ENCODE data around the gene SYMPK. TPM values are rescaled to one million over a fixed set of nuclear protein-coding genes. Genes with fewer than 3 reads are reported as not detected.
A peak's percentile ranks its signal among the peaks of the same experiment; 100 is the strongest.
"Not testable (repeated sequence)": the region's sequence is repeated elsewhere in the genome, so short reads cannot be mapped to it uniquely, and the experiment has no call there.

The SYMPK gene
- total RNA-seq, 1 donor from 2014 or later: 33.6 TPM

DNA sequence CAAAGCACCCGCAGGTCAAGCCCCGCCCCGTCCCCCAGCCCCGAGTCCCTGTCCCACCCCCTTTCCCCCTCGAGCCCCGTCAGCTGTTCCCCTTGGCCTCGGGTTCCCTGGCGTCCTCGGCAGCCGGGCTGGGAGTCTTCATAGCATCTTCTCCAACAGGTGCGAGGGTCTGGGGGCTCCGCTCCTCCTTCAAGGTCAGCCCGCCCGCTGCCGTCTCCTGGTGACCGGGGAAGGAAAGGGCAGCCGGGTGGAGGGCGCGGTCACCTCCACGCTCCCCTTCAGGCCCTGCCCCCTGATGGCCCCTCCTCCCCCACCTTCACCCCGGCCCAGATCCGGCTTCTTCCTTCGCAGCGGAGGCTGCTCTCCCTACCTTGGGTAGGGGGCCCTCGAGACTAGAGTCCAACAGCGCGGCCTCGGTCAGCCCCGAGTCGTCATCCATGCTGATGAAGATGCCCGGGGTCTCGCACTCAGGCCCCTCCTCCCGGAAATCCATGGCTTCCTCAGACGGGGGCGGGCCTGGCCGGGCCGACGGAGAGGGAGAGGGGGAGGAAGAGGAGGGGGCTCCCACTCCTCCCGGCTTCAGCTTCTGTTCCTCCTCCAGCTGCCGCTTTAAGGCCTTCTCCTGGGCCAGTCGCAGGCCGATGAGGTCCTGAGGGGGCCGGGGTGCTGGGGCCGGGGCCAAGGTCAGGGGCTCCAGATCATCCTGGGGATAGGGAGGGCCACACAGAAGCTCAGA is 47.3 kb downstream of the SYMPK start:
- no peak for DNase-seq (ENCODE audit: low spot score)
- intact Hi-C loops (cut with DNase I): loop anchor here (2.0 kb wide), 1 partner anchor 67 kb away; no protein-coding TSS in a partner anchor

DNA sequence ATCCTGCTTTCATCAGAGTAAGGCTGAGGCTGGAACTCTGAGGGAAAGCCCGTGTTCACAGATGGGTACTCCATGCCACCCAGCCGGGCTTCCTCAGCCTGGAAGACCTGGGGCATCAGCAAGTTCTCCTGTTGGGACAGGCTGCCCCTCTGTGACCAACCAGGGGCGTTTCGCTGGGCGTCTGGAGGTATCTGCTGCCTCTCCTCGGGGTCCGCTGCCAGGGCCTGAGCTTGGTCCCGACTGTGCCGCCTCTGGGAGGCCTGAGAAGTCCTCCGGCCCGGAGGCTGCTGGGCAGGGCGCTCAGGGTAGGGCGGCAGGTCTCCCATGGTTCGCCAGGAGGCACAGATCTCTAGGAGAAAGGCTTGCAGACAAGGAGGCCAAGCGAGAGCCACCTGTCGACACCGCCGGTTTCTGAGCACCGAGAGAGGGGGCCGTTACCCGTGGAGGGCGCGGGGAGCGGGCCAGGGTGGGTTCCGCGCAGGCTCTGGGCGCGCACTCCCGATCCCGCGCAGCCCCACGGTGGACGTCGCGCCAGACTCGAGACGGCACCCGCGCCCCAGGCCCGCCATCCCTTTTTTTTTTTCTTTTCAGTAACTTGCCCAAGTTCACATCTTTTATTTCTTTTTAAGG is 48.0 kb downstream of the SYMPK start, which contains the start of gene RSPH6A:
Gene RSPH6A (minus strand): TSS at position 458 of the 630 bp plus-strand sequence. CDS start 132 bp downstream, at position 326.
- intact Hi-C loops (cut with DNase I): no loop called here
- DNase-seq (ENCODE audit: low spot score): no peak

DNA sequence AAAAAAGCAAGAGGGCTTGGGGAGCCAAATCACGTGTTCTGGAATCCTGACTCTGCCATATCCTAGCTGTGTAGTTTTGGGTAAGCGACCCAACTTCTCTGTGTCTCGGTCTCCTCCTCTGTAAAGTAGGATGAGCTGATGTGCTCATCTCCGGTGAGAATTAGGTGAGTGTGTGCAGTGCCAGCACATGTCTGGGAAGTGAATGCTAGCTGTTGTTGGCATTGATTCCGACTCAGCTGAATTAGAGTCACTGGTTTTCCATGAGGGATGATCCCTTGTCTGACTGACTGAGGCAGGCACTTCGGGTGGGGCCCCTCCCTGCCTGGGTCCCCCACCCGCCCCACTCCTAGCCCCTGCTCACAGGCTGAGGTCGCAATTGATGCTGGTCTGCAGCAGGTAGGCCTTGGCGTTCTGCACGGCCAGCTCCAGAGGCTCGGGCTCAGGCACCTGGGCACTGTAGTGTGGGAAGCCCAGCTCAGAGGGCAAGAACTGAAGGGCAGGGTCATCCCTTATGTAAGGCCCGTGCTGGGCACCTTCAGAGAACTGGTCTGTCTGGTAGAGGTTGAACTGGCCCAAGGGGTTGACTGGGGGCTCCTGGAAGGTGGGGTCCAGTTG is 48.7 kb downstream of the SYMPK start:
- intact Hi-C loops (cut with DNase I): no loop called here
- no peak for DNase-seq (ENCODE audit: low spot score)

DNA sequence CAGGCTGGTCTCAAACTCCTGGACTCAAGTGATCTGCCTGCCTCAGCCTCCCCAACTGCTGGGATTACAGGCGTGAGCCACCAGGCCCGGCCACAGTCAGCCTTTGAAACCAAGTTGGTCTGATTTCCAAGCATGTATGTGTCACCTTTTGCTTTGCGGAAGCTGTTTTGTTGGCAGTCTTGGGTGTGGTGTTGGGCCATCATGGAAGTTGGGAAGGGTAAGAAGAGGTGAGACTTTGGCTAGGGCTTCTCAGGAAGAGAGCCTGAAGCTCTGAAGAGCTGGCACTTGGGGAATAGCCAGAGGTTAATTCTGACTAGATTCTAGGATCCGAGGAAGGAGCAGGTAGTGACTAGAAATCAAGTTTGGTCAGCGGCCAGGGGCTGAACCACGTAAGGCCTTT is 50.6 kb downstream of the SYMPK start:
- intact Hi-C loops (cut with DNase I): no loop called here
- no peak for DNase-seq (ENCODE audit: low spot score)

DNA sequence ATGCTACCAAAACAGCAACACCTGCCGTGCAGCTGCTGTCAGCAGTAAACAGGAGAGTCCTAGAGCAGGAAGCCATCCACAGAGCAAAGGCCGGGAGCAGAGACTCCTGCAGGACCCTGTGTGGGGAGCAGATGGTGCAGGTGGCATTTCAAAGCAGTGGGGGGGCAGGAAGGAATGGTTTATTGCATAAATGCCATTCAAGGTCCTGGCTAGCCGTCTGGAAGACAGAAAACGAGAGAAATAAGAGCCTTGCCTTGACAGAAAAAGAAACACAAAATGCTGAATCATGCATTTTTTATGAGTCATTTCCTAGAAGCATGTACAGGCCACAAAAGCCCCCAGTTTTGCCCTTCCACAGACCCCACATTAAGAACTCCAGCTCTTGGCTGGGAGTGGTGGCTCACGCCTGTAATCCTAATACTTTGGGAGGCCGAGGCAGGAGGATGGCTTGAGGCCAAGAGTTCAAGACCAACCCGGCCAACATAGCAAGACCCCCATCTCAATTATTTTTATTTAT is 53.2 kb downstream of the SYMPK start:
- DNase-seq (ENCODE audit: low spot score): no peak
- intact Hi-C loops (cut with DNase I): no loop called here

DNA sequence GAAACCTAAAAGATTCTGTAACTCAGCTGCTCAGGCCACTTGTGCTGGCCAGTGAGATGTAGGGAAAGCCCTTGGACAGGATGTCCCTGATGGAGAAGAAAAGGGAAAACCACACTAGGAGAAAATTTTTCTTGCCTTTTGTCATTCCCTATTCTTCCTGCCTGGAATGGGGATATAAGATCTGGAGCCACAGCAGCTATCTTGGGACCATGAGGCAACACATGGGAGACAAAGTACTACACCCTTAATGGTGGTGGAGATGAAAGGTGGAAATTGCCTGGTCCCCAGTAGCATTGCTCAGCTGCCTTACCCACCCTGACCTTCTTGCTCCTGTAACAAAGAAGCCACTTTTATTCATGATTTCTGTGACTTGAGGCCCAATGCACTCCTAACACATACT is 57.2 kb downstream of the SYMPK start:
- intact Hi-C loops (cut with DNase I): no loop called here

DNA sequence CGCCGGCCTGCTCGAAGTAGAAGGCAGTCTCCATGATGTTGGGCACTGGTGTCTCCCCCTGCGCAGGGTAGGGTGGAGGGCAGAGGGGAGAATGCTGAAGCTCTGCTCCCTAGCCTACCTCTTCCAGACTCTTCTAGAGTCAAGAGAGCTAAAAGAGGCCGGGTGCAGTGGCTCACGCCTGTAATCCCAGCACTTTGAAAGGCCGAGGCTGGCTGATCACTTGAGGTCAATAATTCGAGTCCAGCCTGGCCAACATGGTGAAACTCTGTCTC is 58.1 kb downstream of the SYMPK start:
- no peak for DNase-seq (ENCODE audit: low spot score)
- intact Hi-C loops (cut with DNase I): no loop called here

More for the DNA sequence above, 57.2 kb downstream of the SYMPK start:
- no peak for DNase-seq (ENCODE audit: low spot score)

DNA sequence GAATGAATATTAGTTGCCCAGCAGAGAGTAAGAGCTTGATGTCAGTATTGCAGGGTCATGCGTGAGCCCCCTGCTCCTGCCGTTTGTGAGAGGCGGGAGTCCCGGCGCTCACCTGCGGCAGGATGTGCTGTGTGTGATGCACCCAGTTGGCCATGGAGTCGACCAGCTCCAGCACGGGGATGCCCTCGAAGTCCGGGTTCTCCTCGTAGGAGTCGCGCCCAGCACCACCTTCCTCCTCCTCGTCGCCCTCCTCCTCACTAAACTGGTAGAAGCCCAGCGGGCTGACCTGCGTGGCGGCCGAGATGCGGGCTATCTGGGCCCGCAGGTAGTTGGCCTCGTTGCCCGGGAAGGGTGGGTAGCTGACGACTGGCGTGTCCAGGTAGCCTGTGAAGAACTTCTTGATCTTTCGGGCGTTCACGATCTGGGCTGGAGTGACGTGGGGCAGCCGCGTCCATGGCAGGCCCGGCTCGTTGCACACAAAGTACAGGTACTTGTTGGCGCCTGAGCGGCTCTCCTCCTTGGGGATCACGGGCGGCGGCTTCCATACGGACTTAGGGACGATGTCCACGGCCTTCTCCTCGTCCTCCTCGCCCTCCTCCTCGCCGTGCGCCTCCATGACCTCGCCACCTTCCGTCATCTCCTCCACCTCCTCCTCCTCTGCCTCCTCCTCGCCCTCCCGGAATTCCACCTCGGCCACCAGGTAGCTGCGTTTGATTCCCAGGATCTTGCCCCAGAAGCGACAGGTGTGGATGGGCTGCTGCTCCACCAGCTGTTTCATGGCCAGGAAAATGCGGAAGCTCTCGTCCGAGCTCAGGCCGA is 58.6 kb downstream of the SYMPK start:
- intact Hi-C loops (cut with DNase I): no loop called here
- no peak for DNase-seq (ENCODE audit: low spot score)

DNA sequence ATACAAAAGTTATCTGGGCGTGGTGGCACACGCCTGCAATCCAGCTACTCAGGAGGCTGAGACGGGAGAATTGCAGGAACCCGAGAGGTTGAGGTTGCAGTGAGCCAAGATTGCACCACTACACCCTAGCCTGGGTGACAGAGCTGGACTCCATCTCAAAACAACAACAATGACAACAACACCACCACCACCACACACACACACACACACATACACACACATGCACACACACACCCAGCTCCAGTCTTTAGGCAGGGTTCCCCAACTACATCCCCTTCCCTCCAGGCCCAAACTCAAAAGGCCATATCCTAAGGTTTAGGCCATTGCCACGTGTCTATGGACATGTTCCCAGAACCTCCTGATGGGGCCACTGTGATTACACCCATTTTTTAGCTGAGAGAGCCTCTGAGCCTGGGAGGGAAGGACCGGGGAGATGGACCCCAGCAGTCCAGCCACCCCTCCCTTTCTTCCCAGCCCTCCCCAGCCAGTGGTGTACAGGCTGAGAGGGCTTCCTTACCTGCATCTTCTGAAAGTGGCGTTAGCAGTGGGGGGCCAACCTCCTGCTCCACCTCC is 61.3 kb downstream of the SYMPK start:
- intact Hi-C loops (cut with DNase I): no loop called here
- no peak for DNase-seq (ENCODE audit: low spot score)

DNA sequence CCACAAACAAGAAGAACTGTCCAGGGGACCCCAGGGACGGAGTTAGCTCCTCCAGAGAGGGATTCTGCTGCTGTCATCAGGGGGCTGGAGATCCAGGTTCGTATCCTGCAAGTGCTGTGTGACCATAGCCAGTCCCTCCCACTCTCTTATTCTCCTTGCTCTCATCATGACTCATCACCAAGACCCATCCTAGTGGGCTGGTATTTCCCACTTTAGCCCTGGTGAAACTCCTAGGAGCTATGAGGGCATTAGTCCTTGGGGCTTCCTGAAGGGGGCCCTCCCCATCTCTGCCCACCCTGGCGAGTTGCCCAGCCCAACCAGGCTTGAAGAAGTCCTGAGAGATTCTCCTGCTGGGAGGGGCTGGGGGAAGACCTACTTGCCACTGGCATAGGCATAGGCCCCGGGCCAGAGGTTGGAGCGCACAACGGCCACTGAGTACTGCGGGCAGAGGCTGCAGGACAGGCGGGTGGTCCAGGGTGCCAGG is 62.8 kb downstream of the SYMPK start:
- no peak for DNase-seq (ENCODE audit: low spot score)
- intact Hi-C loops (cut with DNase I): no loop called here

DNA sequence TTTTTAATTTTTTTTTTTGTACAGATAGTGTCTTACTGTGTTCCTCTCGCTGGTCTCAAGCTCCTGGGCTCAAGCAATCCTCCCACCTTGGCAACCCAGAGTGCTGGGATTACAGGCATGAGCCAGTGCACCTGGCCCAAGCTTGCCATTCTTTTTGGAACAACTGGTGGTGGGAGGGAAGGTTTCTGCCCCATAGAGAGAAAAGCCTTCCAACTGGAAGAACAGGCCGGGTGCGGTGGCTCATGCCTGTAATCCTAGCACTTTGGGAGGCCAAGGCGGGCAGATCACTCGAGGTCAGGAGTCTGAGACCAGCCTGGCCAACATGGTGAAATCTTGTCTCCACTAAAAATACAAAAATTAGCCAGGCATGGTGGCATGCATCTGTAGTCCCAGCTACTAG is 63.4 kb downstream of the SYMPK start:
- intact Hi-C loops (cut with DNase I): loop anchor here (1.0 to 5.0 kb wide), 2 partner anchors 29 to 37 kb away; no protein-coding TSS in a partner anchor
- DNase-seq (ENCODE audit: low spot score): not testable (repeated sequence)

DNA sequence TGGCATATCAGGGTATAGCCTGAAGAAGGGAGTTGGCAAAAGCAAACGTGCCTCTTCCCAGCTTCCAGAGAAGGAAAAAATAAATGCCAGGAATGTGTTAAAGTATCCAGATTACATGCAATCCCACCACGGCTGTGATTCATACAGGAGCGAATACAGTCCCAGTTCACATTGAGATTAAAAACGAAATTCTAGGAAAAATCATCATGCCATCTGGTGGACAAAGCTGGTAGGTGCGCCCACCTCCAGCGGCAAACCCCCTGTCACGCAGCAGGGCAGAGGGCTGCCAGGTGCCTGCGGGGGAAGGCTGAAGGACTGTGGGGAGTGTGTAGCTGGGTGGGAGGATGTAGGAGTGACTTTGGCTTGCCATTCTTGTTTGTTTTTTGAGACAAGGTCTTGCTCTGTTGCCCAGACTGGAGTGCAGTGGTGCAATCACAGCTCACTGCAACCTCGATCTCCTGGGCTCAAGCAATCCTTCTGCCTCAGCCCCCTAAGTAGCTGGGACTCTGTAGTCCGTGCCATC is 63.9 kb downstream of the SYMPK start:
- intact Hi-C loops (cut with DNase I): loop anchor here (1.0 to 5.0 kb wide), 2 partner anchors 29 to 37 kb away; no protein-coding TSS in a partner anchor
- DNase-seq (ENCODE audit: low spot score): no peak

DNA sequence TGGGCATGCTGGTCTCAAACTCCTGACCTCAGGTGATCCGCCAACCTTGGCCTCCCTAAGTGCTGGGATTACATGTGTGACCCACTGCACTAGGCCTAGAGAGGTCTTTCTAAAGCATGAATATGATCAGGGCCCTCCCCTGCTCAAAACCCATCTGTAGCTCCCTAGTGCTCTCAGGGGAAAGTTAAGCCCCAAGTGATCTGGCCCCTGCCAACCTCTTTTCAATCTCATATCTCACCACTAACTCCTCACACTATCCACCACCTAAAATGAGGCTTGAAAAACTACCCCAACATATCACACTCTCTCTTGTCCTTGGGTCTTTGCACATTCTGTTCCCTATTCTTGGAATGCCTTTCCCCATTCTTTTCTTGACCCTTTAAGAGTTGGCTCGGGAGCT is 68.3 kb downstream of the SYMPK start:
- intact Hi-C loops (cut with DNase I): loop anchor here (5.0 kb wide), 1 partner anchor 32 kb away; no protein-coding TSS in a partner anchor
- no peak for DNase-seq (ENCODE audit: low spot score)

DNA sequence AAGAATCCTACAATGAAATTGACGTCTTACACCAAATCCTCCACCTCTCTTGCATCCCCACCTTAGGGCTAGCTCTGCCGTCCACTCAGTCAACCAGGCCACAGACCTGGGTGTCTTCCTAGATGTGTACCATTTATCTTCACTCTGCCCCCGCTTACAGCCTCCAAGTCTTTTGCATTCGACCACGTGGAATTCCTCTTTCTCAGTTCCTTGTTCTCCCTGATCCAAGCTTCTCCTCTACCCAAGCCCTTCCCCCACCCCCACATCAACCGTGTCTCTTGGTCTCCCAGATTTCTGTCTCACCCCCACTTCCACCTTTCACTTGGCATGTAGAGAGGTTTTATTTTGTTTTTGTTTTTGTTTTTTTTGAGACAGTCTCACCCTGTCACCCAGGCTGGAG is 69.1 kb downstream of the SYMPK start:
- intact Hi-C loops (cut with DNase I): no loop called here
- DNase-seq (ENCODE audit: low spot score): no peak

DNA sequence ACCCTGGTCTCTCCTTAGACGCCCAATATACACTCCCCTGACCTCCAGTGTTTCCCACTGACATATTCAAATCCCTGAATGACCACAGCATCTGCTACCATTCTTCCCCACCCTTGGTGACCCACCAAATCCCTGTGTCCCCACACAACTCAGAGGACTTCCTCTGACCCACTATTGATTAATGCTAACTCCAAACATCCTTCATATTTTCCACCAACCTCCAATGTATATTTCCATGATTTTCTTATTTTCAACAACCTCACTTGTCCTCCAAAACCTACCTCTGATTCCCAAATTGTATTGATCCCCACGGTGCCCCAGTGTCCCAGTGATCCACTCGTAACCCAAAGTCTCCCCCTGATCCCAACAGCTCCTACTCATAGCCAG is 69.8 kb downstream of the SYMPK start:
- intact Hi-C loops (cut with DNase I): no loop called here
- no peak for DNase-seq (ENCODE audit: low spot score)

DNA sequence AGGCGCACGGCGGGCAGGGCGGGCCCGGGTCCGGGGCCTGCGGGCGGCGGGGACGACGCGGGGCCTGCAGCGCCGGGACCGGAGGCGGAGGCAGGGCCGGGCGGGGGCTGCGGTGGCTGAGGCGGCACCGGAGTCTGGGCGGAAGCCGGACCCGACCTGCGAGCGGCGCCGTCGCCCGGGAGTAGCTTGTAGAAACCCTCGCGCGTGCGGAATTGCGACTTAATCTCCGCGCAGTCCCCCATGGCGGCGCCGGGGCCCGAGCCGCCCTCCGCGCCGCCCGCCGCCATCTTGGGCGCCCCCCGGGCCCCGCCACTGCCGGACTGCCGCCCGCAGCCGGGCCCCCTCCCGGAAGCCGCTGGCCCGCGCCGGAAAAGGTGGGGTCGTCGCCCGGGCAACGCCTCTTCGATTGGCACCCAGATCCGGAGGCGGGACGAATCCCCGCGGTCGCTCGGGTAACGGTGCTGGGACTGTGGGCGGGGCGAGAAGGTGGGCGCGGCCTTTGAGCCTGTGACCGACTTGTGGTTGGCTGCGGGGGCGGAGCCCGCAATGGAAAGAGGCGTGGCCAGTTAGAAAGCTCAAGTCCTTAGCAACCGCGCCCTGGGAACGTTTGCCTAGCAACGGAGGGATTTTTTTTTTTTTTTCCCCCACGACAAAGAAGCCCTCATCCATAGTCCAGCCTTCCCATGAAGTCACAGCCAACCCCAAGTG is 70.3 kb downstream of the SYMPK start, which contains the start of gene DMWD:
Gene DMWD (minus strand): TSS at position 376 of the 708 bp plus-strand sequence. CDS start 89 bp downstream, at position 287.
- intact Hi-C loops (cut with DNase I): no loop called here
- DNase-seq (ENCODE audit: low spot score): peak; percentile 99

DNA sequence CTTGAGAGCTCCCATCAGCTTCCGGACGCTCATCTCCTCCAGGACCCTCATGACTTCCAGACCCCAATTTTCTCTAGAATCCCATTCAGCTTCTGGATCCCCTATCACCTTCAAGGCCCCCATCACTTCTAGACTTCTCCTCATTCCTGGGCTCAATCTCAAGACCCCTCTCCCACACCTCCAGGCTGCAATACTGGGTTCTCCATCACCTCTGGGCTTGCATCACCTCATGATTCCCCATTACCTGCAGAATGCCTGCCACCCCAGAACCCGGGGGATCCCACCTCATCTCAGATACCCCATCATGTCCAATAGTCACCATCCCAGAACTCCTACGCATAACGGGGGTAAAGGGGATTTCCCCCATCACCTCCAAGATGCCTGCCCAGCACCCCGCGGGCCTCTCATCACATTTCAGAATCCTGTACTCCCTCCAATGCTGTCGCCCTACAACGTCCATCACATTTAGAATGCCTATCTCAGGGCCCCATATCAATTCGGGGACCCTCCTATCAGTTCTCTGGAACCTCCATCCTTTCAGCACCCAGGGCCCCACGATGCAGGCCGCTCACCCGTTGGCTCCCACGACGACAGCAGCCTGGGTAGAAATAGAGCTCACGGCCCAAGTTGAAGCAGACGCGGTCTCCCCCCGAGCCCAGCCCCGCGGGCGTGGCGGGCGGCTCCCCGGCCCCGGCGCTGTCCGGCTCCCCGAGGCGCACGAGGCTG is 71.0 kb downstream of the SYMPK start:
- no peak for DNase-seq (ENCODE audit: low spot score)
- intact Hi-C loops (cut with DNase I): no loop called here

DNA sequence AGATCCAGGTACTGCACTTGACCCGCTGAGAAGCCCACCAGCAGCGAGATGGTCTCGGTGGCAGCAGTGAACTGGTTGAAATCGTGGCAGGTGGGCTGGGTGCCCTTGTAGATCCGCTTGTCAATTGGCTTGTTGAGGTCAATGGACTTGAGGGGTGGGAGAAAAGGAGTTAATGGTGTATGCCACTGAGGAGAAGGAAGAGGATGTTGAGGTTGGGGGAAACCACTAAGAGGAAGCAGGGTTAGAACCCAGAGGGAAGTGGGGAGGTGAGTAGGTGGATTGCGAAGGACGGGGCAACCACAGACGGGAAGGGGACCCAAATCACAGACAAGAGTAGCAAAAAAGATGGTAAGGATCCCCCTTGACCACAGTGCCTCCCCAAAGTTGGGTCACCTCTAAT is 72.0 kb downstream of the SYMPK start:
- intact Hi-C loops (cut with DNase I): no loop called here

More for the DNA sequence above, 72.0 kb downstream of the SYMPK start:
- no peak for DNase-seq (ENCODE audit: low spot score)

Measured in cardiac septum (tissue), 1 donor.